ENCODE data around the gene CYCS. TPM values are rescaled to one million over a fixed set of nuclear protein-coding genes. Genes with fewer than 3 reads are reported as not detected.

CYCS gene
- total and polyA plus RNA-seq, 2 of the 8 experiments (the other 6 are each of a cell fraction or from before 2014, with no cell fraction given), result 48.6 to 229 TPM

DNA sequence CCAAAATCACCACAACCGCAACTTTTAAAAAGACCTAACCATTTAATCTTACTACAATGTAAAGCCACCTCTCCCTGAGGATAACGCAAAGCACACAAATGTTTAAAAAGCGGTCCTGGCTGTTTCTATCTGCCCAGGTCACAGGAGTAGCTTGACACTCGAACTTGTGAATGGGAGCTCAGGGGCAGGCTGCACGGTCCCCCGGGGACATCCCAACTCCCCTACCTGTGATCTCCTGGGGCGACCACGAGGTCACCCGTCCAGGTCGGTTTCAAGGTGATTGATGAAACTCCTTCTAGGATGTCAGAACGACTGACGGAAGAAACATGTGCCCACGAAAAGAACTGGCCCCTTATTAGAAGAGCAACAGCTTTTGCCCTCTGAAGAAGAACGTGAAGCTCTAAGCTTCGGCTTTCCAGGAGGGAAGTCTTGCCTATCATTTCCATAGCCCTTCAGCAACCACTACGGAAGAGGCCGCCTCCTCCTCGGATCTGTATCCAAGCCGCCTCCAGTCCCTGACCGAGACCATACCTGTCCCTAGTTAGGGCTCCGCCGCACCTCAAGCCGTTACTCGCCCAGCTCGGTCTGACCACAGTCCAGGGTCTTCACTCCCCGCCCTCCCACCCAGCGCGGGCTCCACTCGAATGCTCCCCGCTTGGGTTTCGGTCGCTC is 459 bp downstream of the CYCS start (continued):
- TF ChIP-seq, protein P1, sequence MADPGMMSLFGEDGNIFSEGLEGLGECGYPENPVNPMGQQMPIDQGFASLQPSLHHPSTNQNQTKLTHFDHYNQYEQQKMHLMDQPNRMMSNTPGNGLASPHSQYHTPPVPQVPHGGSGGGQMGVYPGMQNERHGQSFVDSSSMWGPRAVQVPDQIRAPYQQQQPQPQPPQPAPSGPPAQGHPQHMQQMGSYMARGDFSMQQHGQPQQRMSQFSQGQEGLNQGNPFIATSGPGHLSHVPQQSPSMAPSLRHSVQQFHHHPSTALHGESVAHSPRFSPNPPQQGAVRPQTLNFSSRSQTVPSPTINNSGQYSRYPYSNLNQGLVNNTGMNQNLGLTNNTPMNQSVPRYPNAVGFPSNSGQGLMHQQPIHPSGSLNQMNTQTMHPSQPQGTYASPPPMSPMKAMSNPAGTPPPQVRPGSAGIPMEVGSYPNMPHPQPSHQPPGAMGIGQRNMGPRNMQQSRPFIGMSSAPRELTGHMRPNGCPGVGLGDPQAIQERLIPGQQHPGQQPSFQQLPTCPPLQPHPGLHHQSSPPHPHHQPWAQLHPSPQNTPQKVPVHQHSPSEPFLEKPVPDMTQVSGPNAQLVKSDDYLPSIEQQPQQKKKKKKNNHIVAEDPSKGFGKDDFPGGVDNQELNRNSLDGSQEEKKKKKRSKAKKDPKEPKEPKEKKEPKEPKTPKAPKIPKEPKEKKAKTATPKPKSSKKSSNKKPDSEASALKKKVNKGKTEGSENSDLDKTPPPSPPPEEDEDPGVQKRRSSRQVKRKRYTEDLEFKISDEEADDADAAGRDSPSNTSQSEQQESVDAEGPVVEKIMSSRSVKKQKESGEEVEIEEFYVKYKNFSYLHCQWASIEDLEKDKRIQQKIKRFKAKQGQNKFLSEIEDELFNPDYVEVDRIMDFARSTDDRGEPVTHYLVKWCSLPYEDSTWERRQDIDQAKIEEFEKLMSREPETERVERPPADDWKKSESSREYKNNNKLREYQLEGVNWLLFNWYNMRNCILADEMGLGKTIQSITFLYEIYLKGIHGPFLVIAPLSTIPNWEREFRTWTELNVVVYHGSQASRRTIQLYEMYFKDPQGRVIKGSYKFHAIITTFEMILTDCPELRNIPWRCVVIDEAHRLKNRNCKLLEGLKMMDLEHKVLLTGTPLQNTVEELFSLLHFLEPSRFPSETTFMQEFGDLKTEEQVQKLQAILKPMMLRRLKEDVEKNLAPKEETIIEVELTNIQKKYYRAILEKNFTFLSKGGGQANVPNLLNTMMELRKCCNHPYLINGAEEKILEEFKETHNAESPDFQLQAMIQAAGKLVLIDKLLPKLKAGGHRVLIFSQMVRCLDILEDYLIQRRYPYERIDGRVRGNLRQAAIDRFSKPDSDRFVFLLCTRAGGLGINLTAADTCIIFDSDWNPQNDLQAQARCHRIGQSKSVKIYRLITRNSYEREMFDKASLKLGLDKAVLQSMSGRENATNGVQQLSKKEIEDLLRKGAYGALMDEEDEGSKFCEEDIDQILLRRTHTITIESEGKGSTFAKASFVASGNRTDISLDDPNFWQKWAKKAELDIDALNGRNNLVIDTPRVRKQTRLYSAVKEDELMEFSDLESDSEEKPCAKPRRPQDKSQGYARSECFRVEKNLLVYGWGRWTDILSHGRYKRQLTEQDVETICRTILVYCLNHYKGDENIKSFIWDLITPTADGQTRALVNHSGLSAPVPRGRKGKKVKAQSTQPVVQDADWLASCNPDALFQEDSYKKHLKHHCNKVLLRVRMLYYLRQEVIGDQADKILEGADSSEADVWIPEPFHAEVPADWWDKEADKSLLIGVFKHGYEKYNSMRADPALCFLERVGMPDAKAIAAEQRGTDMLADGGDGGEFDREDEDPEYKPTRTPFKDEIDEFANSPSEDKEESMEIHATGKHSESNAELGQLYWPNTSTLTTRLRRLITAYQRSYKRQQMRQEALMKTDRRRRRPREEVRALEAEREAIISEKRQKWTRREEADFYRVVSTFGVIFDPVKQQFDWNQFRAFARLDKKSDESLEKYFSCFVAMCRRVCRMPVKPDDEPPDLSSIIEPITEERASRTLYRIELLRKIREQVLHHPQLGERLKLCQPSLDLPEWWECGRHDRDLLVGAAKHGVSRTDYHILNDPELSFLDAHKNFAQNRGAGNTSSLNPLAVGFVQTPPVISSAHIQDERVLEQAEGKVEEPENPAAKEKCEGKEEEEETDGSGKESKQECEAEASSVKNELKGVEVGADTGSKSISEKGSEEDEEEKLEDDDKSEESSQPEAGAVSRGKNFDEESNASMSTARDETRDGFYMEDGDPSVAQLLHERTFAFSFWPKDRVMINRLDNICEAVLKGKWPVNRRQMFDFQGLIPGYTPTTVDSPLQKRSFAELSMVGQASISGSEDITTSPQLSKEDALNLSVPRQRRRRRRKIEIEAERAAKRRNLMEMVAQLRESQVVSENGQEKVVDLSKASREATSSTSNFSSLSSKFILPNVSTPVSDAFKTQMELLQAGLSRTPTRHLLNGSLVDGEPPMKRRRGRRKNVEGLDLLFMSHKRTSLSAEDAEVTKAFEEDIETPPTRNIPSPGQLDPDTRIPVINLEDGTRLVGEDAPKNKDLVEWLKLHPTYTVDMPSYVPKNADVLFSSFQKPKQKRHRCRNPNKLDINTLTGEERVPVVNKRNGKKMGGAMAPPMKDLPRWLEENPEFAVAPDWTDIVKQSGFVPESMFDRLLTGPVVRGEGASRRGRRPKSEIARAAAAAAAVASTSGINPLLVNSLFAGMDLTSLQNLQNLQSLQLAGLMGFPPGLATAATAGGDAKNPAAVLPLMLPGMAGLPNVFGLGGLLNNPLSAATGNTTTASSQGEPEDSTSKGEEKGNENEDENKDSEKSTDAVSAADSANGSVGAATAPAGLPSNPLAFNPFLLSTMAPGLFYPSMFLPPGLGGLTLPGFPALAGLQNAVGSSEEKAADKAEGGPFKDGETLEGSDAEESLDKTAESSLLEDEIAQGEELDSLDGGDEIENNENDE (IDR thresholded peaks at IDR 0.05; ENCODE audit: insufficient replicate concordance, low read length), result no peak
- TF ChIP-seq POLR2AphosphoS5 (IDR thresholded peaks at IDR 0.05; ENCODE audit: low read depth, low read length), result 0 out of 2 replicates have a peak, but pooled peaks have one; percentile 30
- peak in 1 of 2 experiments; percentile 54; a peak in 2 of 3 replicates for TF ChIP-seq POLR2A (IDR thresholded peaks at IDR 0.05; ENCODE audit: control extremely low read depth in 1 of 2, low read depth in 2 of 2, low read length in 2 of 2)
